GM13977 (cell line): ENCODE results near the gene MAGEB6.

Experiments used
- DNase-seq: peaks from one replicate; pipeline ENCODE4 v3.0.0; 2012; ENCODE audit warnings: low spot score
- CTCF ChIP-seq: IDR thresholded peaks from 2 replicates; pipeline ENCODE4 v1.5.1; 2012; ENCODE audit warnings: mild to moderate bottlenecking, control low read depth; ENCODE audit not compliant: insufficient read depth; ENCODE audit errors: extremely low read depth, missing control alignments
- in situ Hi-C: fragments of 300-500 bp; cut with MboI; formaldehyde crosslinking; loops from one replicate; pipeline ENCODE4 v1.12.0; 2022; ENCODE audit warnings: low sequenced_read_pairs, low pct_unique_long_range_greater_than_20kb, mixed read lengths, inconsistent platforms; ENCODE audit not compliant: unreplicated experiment

Gene MAGEB6

GRCh38 chrX:26219351-26219750 is 27.1 kb downstream of the MAGEB6 start:
- TF ChIP-seq CTCF, result no peak
- in situ Hi-C loops, result no loop called here
- no peak for DNase-seq

GRCh38 chrX:26234177-26234576 is 41.9 kb downstream of the MAGEB6 start:
- in situ Hi-C loops, result no loop called here
- TF ChIP-seq CTCF, result no peak
- DNase-seq, result no peak
